GM23338 (cell line): Measurements from ENCODE around the gene EARS2. TPM values are rescaled to one million over a fixed set of nuclear protein-coding genes. Genes with fewer than 3 reads are reported as not detected.

Experiments
- ATAC-seq: fragments of 200-7000 bp; cut with Tn5 transposase; 3 replicates; pipeline ENCODE4 v1.9.1; 2020
- DNase-seq: peaks from one replicate; pipeline ENCODE4 v3.0.0-alpha.2; 2015; ENCODE audit warnings: low spot score
- H2AFZ ChIP-seq: fragments of 200-600 bp; sonication (generic); 2 replicates; pipeline ENCODE4 v1.8.0; 2016; ENCODE audit warnings: antibody characterized with exemption, mild to moderate bottlenecking, moderate library complexity
- H3F3A ChIP-seq: fragments of 200-600 bp; sonication (generic); replicated peaks from 2 replicates; pipeline ENCODE4 v1.8.0; 2017; ENCODE audit warnings: antibody characterized with exemption, mixed run types, low read depth
- H3K27ac ChIP-seq: fragments of 200-600 bp; sonication (generic); 2 replicates; pipeline ENCODE4 v1.6.1; 2016; ENCODE audit warnings: low read depth
- H3K27me3 ChIP-seq: fragments of 200-600 bp; sonication (generic); 2 replicates; pipeline ENCODE4 v1.8.0; 2016; ENCODE audit warnings: mild to moderate bottlenecking, mixed run types, moderate library complexity; ENCODE audit not compliant: insufficient read depth
- H3K36me3 ChIP-seq: fragments of 200-600 bp; sonication (generic); 2 replicates; pipeline ENCODE4 v1.8.0; 2016; ENCODE audit warnings: mild to moderate bottlenecking; ENCODE audit not compliant: insufficient read depth
- H3K4me1 ChIP-seq: fragments of 200-600 bp; sonication (generic); 2 replicates; pipeline ENCODE4 v1.8.0; 2016; ENCODE audit warnings: mild to moderate bottlenecking, moderate library complexity; ENCODE audit not compliant: insufficient read depth
- H3K4me2 ChIP-seq: fragments of 200-600 bp; sonication (generic); 2 replicates; pipeline ENCODE4 v1.7.1; 2017; ENCODE audit warnings: mixed run types
- H3K4me3 ChIP-seq: fragments of 200-600 bp; sonication (generic); 2 replicates; pipeline ENCODE4 v1.6.1; 2016; ENCODE audit warnings: mixed run types
- H3K79me2 ChIP-seq: fragments of 200-600 bp; sonication (generic); replicated peaks from 2 replicates; pipeline ENCODE4 v1.8.0; 2017; ENCODE audit warnings: mild to moderate bottlenecking; ENCODE audit not compliant: insufficient read depth
- H3K9me2 ChIP-seq: fragments of 200-600 bp; sonication (generic); 2 replicates; pipeline ENCODE4 v1.8.0; 2017; ENCODE audit not compliant: insufficient read depth
- H4K20me1 ChIP-seq: fragments of 200-600 bp; sonication (generic); replicated peaks from 2 replicates; pipeline ENCODE4 v1.8.0; 2017; ENCODE audit warnings: mild to moderate bottlenecking; ENCODE audit not compliant: insufficient read depth
- H3K27ac Mint-ChIP-seq: 2 replicates; pipeline ENCODE4 v1.8.0; 2020; ENCODE audit warnings: inconsistent platforms, mild to moderate bottlenecking, moderate library complexity, mixed read lengths
- H3K27me3 Mint-ChIP-seq: 3 replicates; pipeline ENCODE4 v1.8.0; 2022; ENCODE audit warnings: low read depth, mild to moderate bottlenecking, moderate library complexity, mixed read lengths, inconsistent platforms; ENCODE audit not compliant: insufficient read depth, poor library complexity
- H3K36me3 Mint-ChIP-seq: 3 replicates; pipeline ENCODE4 v1.8.0; 2021; ENCODE audit warnings: low read depth, mild to moderate bottlenecking, inconsistent platforms, moderate library complexity, mixed read lengths
- H3K4me1 Mint-ChIP-seq: 3 replicates; pipeline ENCODE4 v1.8.0; 2020; ENCODE audit warnings: mild to moderate bottlenecking, inconsistent platforms, mixed read lengths
- H3K4me3 Mint-ChIP-seq: 3 replicates; pipeline ENCODE4 v1.8.0; 2021; ENCODE audit warnings: moderate library complexity, mild to moderate bottlenecking, inconsistent platforms, mixed read lengths
- H3K9me3 Mint-ChIP-seq: 3 replicates; pipeline ENCODE4 v1.8.0; 2020; ENCODE audit warnings: moderate library complexity, mild to moderate bottlenecking, inconsistent platforms, mixed read lengths
- EZH2 ChIP-seq: fragments of 200-600 bp; sonication (generic); IDR thresholded peaks from one replicate; pipeline ENCODE4 v1.8.0; 2017; ENCODE audit warnings: antibody characterized with exemption, mild to moderate bottlenecking, low read depth; ENCODE audit not compliant: unreplicated experiment
- EZH2phosphoT487 ChIP-seq: fragments of 200-600 bp; sonication (generic); IDR thresholded peaks from one replicate; pipeline ENCODE4 v1.8.1; 2018; ENCODE audit warnings: antibody characterized with exemption; ENCODE audit not compliant: unreplicated experiment
- ZNF114 ChIP-seq: fragments of 250-450 bp; sonication (Bioruptor Pico); IDR thresholded peaks from 2 replicates; pipeline ENCODE4 v1.5.0; 2020; ENCODE audit warnings: mild to moderate bottlenecking, moderate library complexity
- ZNF331 ChIP-seq: fragments of 250-450 bp; sonication (Bioruptor Pico); IDR thresholded peaks from 2 replicates; pipeline ENCODE4 v1.5.0; 2020; ENCODE audit warnings: low read depth, mild to moderate bottlenecking, moderate library complexity
- ZNF462 ChIP-seq: fragments of 250-450 bp; sonication (Bioruptor Pico); IDR thresholded peaks from 2 replicates; pipeline ENCODE4 v1.5.0; 2020; ENCODE audit warnings: mild to moderate bottlenecking, moderate library complexity
- polyA plus RNA-seq: library from polyadenylated mRNA; unstranded; fragments of >200 nt; fragmentation: Nextera tagmentation; extraction: Ambion mirVana; gene quantifications from 2 replicates; pipeline ENCODE4 v1.2.1, GENCODE V29; 2016
- total RNA-seq: library from RNA; depleted of rRNA; stranded (reverse); fragments of >200 nt; shearing (Covaris generic); gene quantifications from 2 replicates; pipeline ENCODE4 v1.2.3, GENCODE V29; 2014
- TF ChIP-seq, protein P1 (sequence below), 2 experiments: fragments of 200-600 bp in 1 of 2; sonication (generic) in 1 of 2; conservative IDR thresholded peaks; 2 replicates each; pipeline versions ENCODE4 v1.5.1 to v1.6.1; 2016 to 2017; ENCODE audit warnings: antibody characterized with exemption in 2 of 2, low read depth in 2 of 2, mild to moderate bottlenecking in 2 of 2, moderate library complexity in 1 of 2

Gene EARS2
- total and polyA plus RNA-seq, 2 experiments from 2014 or later: 22.6 to 89.1 TPM

GRCh38 chr16:23563186-23563585 is 6.0 kb upstream of the EARS2 start (continued):
- TF ChIP-seq ZNF462 (CRISPR knock-in tag): no peak
- no peak for TF ChIP-seq EZH2

DNA sequence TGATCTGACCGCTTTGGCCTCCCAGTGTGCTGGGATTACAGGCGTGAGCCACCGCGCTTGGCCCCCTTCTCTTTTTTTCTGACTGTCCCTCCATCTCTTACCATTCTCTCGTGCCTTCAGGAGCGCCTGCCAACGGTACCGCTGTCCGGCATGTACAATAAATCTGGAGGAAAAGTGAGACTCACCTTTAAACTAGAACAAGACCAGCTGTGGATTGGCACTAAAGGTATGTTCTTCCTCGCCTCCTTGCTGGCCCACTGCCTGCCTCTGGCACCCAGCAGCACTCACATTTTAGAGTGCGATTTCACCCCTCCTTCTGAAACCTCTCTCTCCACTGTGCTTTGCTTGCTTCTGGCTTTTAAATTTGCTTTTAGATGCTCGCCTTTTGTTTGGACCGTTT is 5.4 kb upstream of the EARS2 start:
- peaks cover 3% of the 10 kb centered on the region for H3K27me3 Mint-ChIP-seq
- H3K4me1 ChIP-seq: peaks cover 8% of the 10 kb centered on the region; the same call in 1 of the 2 replicates
- ATAC-seq (no peak), DNase-seq (no peak)
- H3K36me3 Mint-ChIP-seq: peaks cover 77% of the 10 kb centered on the region
- H3F3A ChIP-seq: peaks cover 11% of the 10 kb centered on the region; the same call in 1 of the 2 replicates
- H3K4me1 Mint-ChIP-seq: peaks cover 5% of the 10 kb centered on the region; the same call in 1 of the 3 replicates
- H3K4me3 Mint-ChIP-seq: no peak overlapping the region
- no peaks in the 10 kb centered on the region for H3K9me3 Mint-ChIP-seq
- no peak overlapping the region for H3K4me2 ChIP-seq
- TF ChIP-seq, protein P1, sequence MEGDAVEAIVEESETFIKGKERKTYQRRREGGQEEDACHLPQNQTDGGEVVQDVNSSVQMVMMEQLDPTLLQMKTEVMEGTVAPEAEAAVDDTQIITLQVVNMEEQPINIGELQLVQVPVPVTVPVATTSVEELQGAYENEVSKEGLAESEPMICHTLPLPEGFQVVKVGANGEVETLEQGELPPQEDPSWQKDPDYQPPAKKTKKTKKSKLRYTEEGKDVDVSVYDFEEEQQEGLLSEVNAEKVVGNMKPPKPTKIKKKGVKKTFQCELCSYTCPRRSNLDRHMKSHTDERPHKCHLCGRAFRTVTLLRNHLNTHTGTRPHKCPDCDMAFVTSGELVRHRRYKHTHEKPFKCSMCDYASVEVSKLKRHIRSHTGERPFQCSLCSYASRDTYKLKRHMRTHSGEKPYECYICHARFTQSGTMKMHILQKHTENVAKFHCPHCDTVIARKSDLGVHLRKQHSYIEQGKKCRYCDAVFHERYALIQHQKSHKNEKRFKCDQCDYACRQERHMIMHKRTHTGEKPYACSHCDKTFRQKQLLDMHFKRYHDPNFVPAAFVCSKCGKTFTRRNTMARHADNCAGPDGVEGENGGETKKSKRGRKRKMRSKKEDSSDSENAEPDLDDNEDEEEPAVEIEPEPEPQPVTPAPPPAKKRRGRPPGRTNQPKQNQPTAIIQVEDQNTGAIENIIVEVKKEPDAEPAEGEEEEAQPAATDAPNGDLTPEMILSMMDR (conservative IDR thresholded peaks at IDR 0.05; ENCODE audit: low read depth in 2 of 2): no peak
- no peak for TF ChIP-seq EZH2phosphoT487
- TF ChIP-seq ZNF114 (CRISPR knock-in tag): no peak
- no peak for TF ChIP-seq ZNF331 (CRISPR knock-in tag)
- peaks cover 25% of the 10 kb centered on the region for H4K20me1 ChIP-seq
- H3K4me3 ChIP-seq: no peak overlapping the region
- H3K9me2 ChIP-seq: no peaks in the 10 kb centered on the region
- H3K27ac ChIP-seq: no peak overlapping the region
- H3K36me3 ChIP-seq: peaks cover 63% of the 10 kb centered on the region
- H3K79me2 ChIP-seq: peaks cover 54% of the 10 kb centered on the region
- H3K27ac Mint-ChIP-seq: no peak overlapping the region
- no peak overlapping the region for H2AFZ ChIP-seq
- H3K27me3 ChIP-seq: no peaks in the 10 kb centered on the region
